SK-N-DZ (cell line): ENCODE results near the gene CRHR1.

Source experiments
- DNase-seq: peaks from one replicate; pipeline ENCODE4 v3.0.0-alpha.2; 2015; ENCODE audit warnings: low spot score

CRHR1 gene

DNA sequence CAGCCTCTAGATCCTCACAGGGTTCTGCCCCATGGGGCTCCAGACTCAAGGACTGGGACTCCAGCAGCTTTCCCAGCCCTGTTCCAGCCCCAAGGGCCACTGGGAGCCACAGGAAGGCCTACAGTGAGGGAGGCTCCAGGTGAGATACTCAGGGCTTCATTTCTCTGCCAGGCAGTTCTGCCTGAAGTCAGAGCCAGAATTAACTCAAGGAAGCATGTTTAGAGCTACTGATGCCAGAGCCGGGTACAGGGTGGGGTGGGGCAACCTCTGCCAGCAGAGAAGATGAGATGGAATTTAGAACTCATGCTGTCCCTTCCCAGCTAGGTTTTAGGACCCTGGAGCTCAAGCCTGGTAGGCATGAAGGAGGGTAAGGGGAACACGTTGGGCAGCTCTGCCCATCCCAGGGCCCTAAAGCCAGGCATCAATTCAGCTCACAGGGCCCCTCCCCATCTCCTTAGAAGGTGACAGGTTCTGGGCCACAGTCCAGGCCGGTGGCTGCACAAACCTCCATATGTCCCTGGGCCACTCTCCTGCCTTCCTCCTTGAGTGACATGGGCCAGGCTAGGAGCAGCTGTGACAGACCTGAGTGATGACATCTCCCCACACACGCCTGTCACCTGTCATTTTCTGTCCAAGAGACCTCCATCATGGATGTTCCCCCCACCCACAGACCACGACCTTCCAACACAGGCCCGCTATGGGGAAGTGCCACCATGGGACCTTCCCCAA, 36.1 kb downstream of the CRHR1 start:
- DNase-seq = no peak

DNA sequence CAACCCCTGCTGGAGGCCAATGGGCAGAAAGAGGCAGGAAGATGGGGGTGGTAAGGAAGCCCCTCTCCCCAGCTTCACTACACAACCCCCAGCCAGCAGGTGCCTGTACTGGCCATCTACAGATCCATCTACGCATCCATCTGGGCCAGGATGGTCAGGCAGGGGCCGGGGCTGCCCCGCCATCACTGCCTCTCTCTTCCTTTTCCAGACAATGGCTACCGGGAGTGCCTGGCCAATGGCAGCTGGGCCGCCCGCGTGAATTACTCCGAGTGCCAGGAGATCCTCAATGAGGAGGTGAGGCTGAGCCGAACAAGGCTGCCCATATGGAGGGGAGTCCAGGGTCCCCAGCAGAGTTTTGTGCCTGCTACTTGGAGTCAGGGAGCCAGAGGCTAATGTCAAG, 37.0 kb downstream of the CRHR1 start:
- DNase-seq = no peak

DNA sequence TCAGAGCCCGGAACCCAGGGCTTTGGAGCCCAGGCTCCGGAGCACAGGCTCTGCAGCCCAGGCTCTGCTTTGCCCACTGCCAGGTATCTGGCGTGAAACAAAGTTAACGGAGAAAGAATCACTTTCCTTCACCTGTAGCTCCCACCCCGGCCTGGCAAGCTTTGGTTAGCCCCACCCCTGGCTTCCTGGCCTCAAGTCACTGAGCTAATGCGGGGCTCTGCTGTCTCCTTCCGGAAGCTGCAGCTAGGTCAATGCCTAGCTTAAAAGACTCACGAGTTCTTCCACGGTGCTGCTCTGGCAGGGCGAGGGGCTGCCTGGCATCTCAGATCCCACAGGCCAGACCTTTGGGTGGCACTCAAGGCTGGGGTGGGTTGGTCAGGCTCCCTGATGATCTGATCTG, 39.5 kb downstream of the CRHR1 start:
- no peak for DNase-seq

DNA sequence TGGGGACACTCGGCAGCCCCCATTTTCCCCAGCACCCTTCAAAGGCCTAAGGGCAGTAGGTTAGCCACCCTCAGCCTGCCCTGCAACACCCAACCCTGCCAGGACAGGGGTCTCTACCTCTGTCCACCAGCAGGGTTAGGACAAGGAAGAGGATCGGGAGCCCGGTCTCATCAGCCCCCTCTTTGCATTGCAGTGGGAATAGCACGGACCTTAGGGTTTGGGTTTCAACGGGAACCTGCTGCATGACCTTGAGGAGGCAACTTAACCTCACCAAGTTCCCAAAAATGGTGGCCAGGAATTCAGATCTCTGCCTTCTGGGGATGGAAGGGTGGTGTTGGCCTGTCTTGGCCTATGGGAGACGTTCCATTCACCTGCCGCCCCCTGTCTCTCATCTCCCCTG, 40.4 kb downstream of the CRHR1 start:
- DNase-seq = no peak

DNA sequence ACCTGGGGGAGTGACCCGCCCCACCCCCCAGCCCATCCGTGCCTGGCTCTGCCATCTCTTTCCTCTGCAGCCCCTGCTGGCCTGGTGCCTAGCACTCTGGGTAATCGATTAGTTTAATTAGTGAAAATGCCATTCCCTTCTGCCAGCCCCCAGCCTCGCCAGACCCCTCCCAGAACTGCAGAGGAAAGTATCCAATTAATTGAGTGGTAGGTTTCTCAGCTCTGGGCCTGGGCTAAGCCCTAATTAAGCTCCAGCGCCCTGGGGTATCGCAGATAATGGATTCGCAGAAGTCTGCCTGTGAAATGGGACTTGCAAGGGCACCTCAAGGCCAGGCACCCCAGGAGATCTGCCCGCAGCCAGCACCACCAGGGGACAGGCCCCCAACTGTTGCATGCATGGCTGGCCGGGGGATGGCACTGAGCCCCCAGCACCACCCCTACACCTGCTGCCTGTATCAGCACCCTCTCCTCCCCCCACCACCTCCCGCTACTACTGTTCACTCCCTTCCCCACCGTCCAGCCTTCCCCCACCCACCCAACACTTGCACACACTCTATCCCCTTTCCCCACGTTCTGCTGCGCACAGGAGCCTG, 40.9 kb downstream of the CRHR1 start:
- DNase-seq = no peak

- no peak for DNase-seq
These were observed 41.7 kb downstream of the CRHR1 start for GRCh38 chr17:45825792-45826191.

- no peak for DNase-seq
These were observed 42.9 kb downstream of the CRHR1 start for GRCh38 chr17:45826919-45827588.

- peak; percentile 36 for DNase-seq
These were observed 44.1 kb downstream of the CRHR1 start for GRCh38 chr17:45828171-45828570.

DNA sequence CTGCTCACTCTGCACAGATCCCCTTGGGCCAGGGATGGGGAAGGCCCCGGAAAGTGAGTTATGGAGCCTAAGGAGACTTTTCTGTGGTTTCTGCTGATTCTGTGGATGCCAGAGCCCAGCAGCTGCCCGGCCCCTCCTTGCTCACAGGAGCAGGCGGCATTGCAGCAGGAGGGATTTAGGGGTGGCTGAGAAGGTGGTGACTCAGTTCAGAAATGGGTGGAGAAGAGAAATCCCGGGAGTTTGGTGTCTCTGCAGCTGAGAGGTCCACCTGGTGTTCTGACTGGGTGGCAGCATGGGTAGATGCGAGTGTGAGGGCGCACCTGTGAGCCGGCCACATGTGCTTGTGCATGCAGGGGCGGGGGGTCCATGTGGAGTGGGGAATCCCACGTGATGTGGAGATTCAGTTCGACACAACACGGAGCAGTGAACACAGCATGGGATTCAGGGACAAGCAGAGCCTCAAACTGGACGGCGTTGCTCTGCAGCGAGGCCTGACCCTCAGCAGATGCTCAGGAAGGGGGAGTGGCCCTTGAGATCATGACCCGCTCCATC, 44.5 kb downstream of the CRHR1 start:
- DNase-seq = no peak

DNA sequence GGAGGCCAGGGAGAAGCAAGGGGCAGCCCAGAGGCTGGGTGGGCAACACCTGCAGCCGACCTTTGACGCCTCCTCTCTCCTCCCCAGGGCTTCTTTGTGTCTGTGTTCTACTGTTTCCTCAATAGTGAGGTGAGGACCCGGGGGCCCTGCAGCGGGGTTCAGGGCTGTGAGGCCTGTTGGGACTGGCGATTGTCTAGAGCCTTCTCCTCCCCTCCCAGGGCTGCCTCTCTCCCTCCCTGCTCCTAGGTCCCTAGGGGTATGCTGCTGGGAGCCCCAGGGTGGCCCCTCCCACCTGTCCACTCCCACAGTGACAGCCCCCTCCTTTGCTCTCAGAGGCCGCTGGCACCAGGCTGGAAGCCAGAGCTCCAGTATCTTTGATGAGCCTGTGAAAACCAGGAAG, 49.8 kb downstream of the CRHR1 start:
- DNase-seq = peak; percentile 35

GRCh38 chr17:45834471-45835396, 50.6 kb downstream of the CRHR1 start:
- DNase-seq = no peak

DNA sequence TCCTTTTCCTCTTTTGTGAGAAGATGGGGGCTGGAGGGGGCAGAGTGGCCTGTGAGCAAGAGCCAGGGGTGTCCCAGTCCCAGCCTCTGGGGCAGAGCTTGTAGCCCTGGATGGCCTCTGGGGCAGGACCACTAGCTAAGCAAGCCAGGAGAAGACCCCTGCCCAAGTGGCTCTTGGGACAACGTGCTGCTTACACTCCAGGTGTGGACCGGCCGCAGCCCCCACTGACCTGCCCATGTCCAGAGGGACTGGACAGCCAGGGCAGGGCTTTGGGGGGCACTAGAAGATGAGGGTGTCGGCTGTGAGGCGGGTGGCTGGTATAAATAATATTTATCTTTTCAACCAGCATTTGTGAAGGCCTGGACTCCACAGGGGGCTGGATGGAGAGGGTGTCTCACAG, 51.4 kb downstream of the CRHR1 start:
- DNase-seq = no peak

GRCh38 chr17:45836047-45837044, 52.2 kb downstream of the CRHR1 start:
- DNase-seq = no peak

DNA sequence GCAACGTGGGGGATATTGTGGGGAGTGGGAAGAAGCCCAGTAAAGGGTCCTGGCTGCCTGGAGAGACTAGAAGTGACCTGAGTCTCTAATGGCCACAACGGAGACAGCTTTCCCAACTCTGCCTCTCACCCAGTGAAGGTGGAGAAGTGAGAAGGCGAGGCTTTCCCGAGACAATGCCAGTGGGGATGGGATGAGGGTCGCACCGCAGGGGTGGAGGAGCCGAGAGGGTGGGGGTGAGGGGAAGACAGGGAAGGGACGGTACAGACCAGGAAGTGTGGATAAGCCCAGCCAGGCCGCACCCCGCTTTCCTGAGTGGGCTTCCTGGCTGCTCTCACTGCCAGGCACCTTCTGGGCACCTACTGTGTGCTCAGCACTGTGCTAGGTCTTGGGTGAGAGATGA, 53.1 kb downstream of the CRHR1 start:
- no peak for DNase-seq

- DNase-seq = no peak
These were observed 53.5 kb downstream of the CRHR1 start for GRCh38 chr17:45837603-45838002.

DNA sequence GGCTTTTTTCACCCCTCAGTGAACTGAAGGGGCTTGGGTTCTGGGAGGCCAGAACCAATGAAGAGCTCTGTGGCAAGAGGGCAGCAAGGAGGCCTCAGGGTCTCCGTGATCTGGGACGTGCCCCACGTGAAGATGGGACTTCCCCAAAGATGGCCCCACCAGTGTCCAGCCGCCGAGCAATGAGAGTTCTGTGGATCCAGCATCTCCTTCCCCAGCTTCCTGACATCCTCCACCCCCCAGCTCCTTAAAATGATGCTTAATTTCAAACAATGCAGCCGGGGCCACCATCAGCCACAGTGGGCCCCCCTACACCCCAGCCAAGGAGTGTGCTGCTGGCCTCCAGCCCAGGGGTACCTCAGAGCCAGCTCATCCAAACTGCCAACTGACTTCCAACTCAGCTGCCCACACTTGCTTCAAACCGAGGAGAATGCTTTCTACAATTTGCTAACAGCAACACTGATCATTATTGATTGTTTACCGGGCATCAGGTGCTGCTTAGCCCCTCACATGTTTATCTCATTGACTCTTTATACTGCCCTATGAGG, 54.7 kb downstream of the CRHR1 start:
- no peak for DNase-seq

- no peak for DNase-seq
These were observed 55.3 kb downstream of the CRHR1 start for GRCh38 chr17:45839442-45839841.

- DNase-seq = no peak
These were observed 57.1 kb downstream of the CRHR1 start for GRCh38 chr17:45841186-45841585.

GRCh38 chr17:45841883-45842525, 57.9 kb downstream of the CRHR1 start:
- DNase-seq = no peak

DNA sequence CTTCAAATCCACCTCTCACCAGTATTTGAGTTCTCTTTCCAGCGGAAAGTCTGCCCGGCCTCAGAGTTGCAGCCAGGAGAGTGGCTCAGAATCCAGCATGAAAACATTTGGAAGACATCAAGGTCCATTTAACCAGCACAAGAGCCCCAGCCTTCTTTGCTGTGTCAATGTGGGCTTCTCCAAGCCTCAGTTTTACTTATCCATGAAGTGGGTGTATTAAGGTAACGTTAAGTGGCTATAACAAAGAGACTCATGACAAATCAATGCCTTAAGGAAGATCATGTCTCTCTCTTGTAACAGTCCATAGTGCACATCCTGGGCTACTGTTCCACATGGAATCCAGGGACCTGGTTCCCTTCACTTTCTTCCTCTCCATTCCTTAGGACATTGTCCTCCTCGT, 59.6 kb downstream of the CRHR1 start:
- DNase-seq = no peak
